ENCODE measurements around the gene LRMDA. TPM values are rescaled to one million over a fixed set of nuclear protein-coding genes. Genes with fewer than 3 reads are reported as not detected.

The LRMDA gene
- total and polyA plus RNA-seq, 2 of the 8 experiments (the other 6 are each of a cell fraction or from before 2014, with no cell fraction given): 0.86 to 2.8 TPM

DNA sequence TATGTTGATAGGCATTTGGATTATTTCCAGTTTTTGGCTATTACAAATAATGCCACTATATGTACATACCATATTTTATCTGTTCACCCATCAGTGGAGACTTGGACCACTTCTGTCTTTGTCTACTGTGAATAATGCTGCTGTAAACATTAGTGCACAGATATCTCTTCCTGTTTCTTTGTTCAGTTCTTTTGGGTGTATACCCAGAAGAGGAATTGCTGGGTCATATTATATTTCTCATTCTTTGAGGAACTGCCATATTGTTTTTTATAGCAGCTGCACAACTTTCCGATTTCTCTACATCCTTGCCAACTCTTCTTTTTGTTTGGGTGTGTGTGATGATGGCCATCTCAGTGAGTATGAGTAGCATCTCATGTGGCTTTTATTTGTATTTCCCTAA, 218.0 kb downstream of the LRMDA start:
- Histone ChIP-seq H3K27ac (ENCODE audit: low read depth, low read length) (no peak overlapping the region), H3K4me2 (ENCODE audit: insufficient read depth in 1 of 2, low read depth in 2 of 2, low read length in 2 of 2) (no peak overlapping the region), H4K91ac (replicated peaks; ENCODE audit: insufficient read length, low read length) (no peak overlapping the region), H4K20me1 (replicated peaks in 1 of 2; ENCODE audit: control insufficient read depth in 1 of 2, insufficient read depth in 2 of 2, low read length in 2 of 2) (no peaks in the 10 kb centered on the region), H3K56ac (replicated peaks; ENCODE audit: insufficient read length, low read depth, low read length) (no peak overlapping the region), H3K27me3 (replicated peaks in 1 of 4; ENCODE audit: control insufficient read depth in 3 of 4, extremely low read depth in 1 of 4, insufficient read depth in 3 of 4, low read length in 3 of 4) (peaks cover 0 to 4% (median under 1%) of the 10 kb centered on the region in 4 experiments; a peak in 3 of 7 replicates), H3K14ac (ENCODE audit: insufficient read length) (no peak overlapping the region), H3K9ac (replicated peaks in 1 of 4; ENCODE audit: extremely low read depth in 1 of 4, low read depth in 3 of 4, low read length in 3 of 4) (no peak overlapping the region), H2BK5ac (ENCODE audit: low read depth, low read length) (no peak overlapping the region), H2BK120ac (replicated peaks; ENCODE audit: low read depth, low read length) (no peak overlapping the region), H2BK15ac (ENCODE audit: low read length) (no peak overlapping the region), H2BK12ac (ENCODE audit: low read depth, low read length) (no peak overlapping the region), H4K8ac (ENCODE audit: extremely low read depth, insufficient read depth, low read length) (no peak overlapping the region), H3K36me3 (ENCODE audit: control insufficient read depth in 2 of 4, insufficient read depth in 4 of 4, low read length in 3 of 4) (no peaks in the 10 kb centered on the region), H2AFZ (ENCODE audit: low read length) (no peak overlapping the region), H3K79me2 (ENCODE audit: control insufficient read depth in 1 of 2, insufficient read depth in 2 of 2, low read length in 2 of 2) (no peaks in the 10 kb centered on the region), H3K18ac (ENCODE audit: extremely low read depth, low read length) (no peak overlapping the region), H3K79me1 (ENCODE audit: low read depth, low read length) (no peaks in the 10 kb centered on the region), H3K23me2 (ENCODE audit: low read depth, low read length) (no peaks in the 10 kb centered on the region; the same call in 1 of the 2 replicates), H2BK20ac (ENCODE audit: low read length) (no peak overlapping the region), H3K9me3 (ENCODE audit: insufficient read depth in 2 of 2, low read depth in 1 of 2, low read length in 1 of 2) (no peaks in the 10 kb centered on the region), H4K5ac (ENCODE audit: insufficient read length, low read depth, low read length) (no peak overlapping the region), H3K4me3 (ENCODE audit: extremely low read depth in 1 of 4, insufficient read depth in 2 of 4, low read depth in 3 of 4, low read length in 4 of 4) (no peak overlapping the region), H3K23ac (ENCODE audit: insufficient read length) (no peak overlapping the region), H3K4me1 (replicated peaks in 1 of 4; ENCODE audit: control insufficient read depth in 3 of 4, insufficient read depth in 4 of 4, low read length in 3 of 4) (no peaks in the 10 kb centered on the region), H2AK5ac (ENCODE audit: low read depth, low read length) (no peak overlapping the region), H3K4ac (replicated peaks; ENCODE audit: insufficient read length, low read depth, low read length) (no peak overlapping the region)
- ChIA-PET POLR2A (ENCODE audit: partially characterized antibody) (no interaction called here), CTCF (ENCODE audit: partially characterized antibody) (no interaction called here)
- no peak for FAIRE-seq
- WGBS, 2 experiments (ENCODE audit: extremely low coverage in 1 of 2, insufficient coverage in 1 of 2, insufficient read length in 1 of 2, insufficient replicate concordance in 2 of 2, low coverage in 1 of 2, low lambda C conversion rate in 2 of 2, missing lambda C conversion rate in 1 of 2): 87% methylated on average over 1 of the region's 1 CpG; no CpG with 5 or more reads in 1 of the 2 experiments
- no peak for DNase-seq (ENCODE audit: low read depth in 1 of 2, low spot score in 2 of 2)
- TF ChIP-seq NRF1 (IDR thresholded peaks at IDR 0.05; ENCODE audit: low read depth, low read length): no peak
- TF ChIP-seq, protein P1, sequence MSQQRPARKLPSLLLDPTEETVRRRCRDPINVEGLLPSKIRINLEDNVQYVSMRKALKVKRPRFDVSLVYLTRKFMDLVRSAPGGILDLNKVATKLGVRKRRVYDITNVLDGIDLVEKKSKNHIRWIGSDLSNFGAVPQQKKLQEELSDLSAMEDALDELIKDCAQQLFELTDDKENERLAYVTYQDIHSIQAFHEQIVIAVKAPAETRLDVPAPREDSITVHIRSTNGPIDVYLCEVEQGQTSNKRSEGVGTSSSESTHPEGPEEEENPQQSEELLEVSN (IDR thresholded peaks at IDR 0.05): no peak
